Calu3 (cell line): ENCODE measurements around the gene ECSIT. TPM values are rescaled to one million over a fixed set of nuclear protein-coding genes. Genes with fewer than 3 reads are reported as not detected.
"Not testable (repeated sequence)": the region's sequence is repeated elsewhere in the genome, so short reads cannot be mapped to it uniquely, and the experiment has no call there.

ENCODE experiments used
- BruUV-seq: library from RNA; stranded (reverse); fragments of 400-500 nt; replicated peaks from 2 replicates; lab custom pipeline; 2021; lab: Mats Ljungman, UMichigan
- CTCF ChIA-PET: fragments of 300-600 bp; sonication (Branson Sonifier 250); formaldehyde crosslinking; loops from one replicate; lab custom pipeline; 2022; ENCODE audit warnings: antibody characterized with exemption; lab: Charles Lee
- DNase-seq: peaks from one replicate; pipeline ENCODE4 v3.0.0; 2022
- H3K27ac Mint-ChIP-seq: one replicate; pipeline ENCODE4 v1.8.0; 2022; ENCODE audit warnings: mixed read lengths; ENCODE audit not compliant: unreplicated experiment
- H3K27me3 Mint-ChIP-seq: one replicate; pipeline ENCODE4 v1.8.0; 2022; ENCODE audit warnings: mixed read lengths; ENCODE audit not compliant: unreplicated experiment
- H3K36me3 Mint-ChIP-seq: one replicate; pipeline ENCODE4 v1.8.0; 2022; ENCODE audit warnings: mild to moderate bottlenecking, moderate library complexity, mixed read lengths; ENCODE audit not compliant: insufficient read depth, unreplicated experiment
- H3K4me1 Mint-ChIP-seq: one replicate; pipeline ENCODE4 v1.8.0; 2022; ENCODE audit warnings: mild to moderate bottlenecking, low read depth, mixed read lengths; ENCODE audit not compliant: unreplicated experiment
- H3K4me3 Mint-ChIP-seq: one replicate; pipeline ENCODE4 v1.8.0; 2022; ENCODE audit warnings: mild to moderate bottlenecking, low read depth, moderate library complexity, mixed read lengths; ENCODE audit not compliant: unreplicated experiment
- H3K9me3 Mint-ChIP-seq: one replicate; pipeline ENCODE4 v1.8.0; 2022; ENCODE audit warnings: low read depth, mixed read lengths; ENCODE audit not compliant: unreplicated experiment
- intact Hi-C: fragments of 100-400 bp; cut with micrococcal nuclease; formaldehyde crosslinking; loops from one replicate; pipeline ENCODE4 v1.10.0; 2022; ENCODE audit not compliant: unreplicated experiment
- total RNA-seq: library from RNA; stranded (reverse); gene quantifications from 2 replicates; pipeline ENCODE4 v1.2.3, GENCODE V29; 2022
- TF ChIP-seq, protein P1 (sequence below): fragments of 200-600 bp; IDR thresholded peaks from one replicate; pipeline ENCODE4 v1.8.0; 2022; ENCODE audit warnings: antibody characterized with exemption; ENCODE audit not compliant: unreplicated experiment

ECSIT gene
- total RNA-seq, 1 experiment from 2014 or later: 22.1 TPM

- no TSS peak for BruUV-seq
- intact Hi-C loops: no loop called here
- Mint-ChIP-seq H3K4me3 (no peak overlapping the region), H3K36me3 (no peaks in the 10 kb centered on the region), H3K9me3 (no peaks in the 10 kb centered on the region), H3K27ac (no peak overlapping the region), H3K4me1 (no peaks in the 10 kb centered on the region), H3K27me3 (peaks cover 18% of the 10 kb centered on the region)
- DNase-seq: no peak
- CTCF ChIA-PET: interaction anchor here (0.6 kb wide), 1 partner anchor 28 kb away, joined by 4 read pairs; no protein-coding TSS in a partner anchor
- TF ChIP-seq, protein P1, sequence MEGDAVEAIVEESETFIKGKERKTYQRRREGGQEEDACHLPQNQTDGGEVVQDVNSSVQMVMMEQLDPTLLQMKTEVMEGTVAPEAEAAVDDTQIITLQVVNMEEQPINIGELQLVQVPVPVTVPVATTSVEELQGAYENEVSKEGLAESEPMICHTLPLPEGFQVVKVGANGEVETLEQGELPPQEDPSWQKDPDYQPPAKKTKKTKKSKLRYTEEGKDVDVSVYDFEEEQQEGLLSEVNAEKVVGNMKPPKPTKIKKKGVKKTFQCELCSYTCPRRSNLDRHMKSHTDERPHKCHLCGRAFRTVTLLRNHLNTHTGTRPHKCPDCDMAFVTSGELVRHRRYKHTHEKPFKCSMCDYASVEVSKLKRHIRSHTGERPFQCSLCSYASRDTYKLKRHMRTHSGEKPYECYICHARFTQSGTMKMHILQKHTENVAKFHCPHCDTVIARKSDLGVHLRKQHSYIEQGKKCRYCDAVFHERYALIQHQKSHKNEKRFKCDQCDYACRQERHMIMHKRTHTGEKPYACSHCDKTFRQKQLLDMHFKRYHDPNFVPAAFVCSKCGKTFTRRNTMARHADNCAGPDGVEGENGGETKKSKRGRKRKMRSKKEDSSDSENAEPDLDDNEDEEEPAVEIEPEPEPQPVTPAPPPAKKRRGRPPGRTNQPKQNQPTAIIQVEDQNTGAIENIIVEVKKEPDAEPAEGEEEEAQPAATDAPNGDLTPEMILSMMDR: no peak
These were observed 65.5 kb downstream of the ECSIT start for GRCh38 chr19:11463391-11463790.

DNA sequence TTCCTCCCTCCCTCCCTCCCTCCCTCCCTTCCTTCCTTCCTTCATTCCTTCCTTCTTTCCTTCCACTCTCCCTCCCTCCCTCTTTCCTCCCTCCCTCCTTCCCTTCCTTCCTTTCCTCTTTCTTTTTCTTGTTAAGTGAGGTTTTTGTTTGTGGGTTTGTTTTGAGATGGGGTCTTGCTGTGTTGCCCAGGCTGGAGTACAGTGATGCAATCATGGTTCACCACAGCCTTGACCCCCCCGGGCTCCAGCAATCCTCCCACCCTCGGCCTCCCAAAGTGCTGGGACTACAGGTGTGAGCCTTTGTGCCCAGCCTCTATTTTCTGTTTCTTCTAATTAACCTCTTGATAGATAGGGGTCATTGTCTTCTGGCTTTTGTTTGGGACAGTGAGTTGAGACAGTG lies 67.5 kb downstream of the ECSIT start:
- Mint-ChIP-seq H3K9me3 (no peaks in the 10 kb centered on the region), H3K36me3 (no peaks in the 10 kb centered on the region), H3K27me3 (peaks cover 18% of the 10 kb centered on the region), H3K4me3 (no peak overlapping the region), H3K4me1 (no peaks in the 10 kb centered on the region), H3K27ac (no peak overlapping the region)
- no TSS peak for BruUV-seq
- intact Hi-C loops: no loop called here
- CTCF ChIA-PET: interaction anchor here (0.6 kb wide), 1 partner anchor 194 kb away, joined by 3 read pairs; no protein-coding TSS in a partner anchor
- TF ChIP-seq, protein P1: no peak
- DNase-seq: no peak

GRCh38 chr19:11460207-11460606 lies 68.7 kb downstream of the ECSIT start:
- peaks cover 18% of the 10 kb centered on the region for H3K27me3 Mint-ChIP-seq
- H3K9me3 Mint-ChIP-seq: no peaks in the 10 kb centered on the region
- no peak overlapping the region for H3K27ac Mint-ChIP-seq
- H3K4me3 Mint-ChIP-seq: no peak overlapping the region
- TF ChIP-seq, protein P1: peak; percentile 15
- DNase-seq: no peak
- CTCF ChIA-PET: no interaction called here
- H3K4me1 Mint-ChIP-seq: no peaks in the 10 kb centered on the region
- H3K36me3 Mint-ChIP-seq: no peaks in the 10 kb centered on the region
- no TSS peak for BruUV-seq
- intact Hi-C loops: no loop called here

DNA sequence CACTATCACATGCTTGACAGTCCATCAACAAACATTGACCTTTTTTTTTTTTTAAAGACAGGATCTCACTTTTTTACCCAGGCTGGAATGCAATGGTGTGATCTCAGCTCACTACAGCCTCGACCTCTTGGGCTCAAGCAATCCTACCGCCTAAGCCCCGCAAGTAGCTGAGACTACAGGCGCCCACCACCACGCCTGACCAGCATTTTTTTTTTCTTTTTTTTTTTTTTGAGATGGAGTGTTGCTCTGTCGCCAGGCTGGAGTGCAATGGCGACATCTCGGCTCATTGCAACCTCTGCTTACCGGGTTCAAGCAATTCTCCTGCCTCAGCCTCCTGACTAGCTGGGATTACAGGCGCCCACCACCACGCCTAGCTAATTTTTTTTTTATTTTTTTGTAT lies 70.0 kb downstream of the ECSIT start:
- H3K27ac Mint-ChIP-seq, H3K4me1 Mint-ChIP-seq, H3K4me3 Mint-ChIP-seq, H3K9me3 Mint-ChIP-seq, H3K36me3 Mint-ChIP-seq, BruUV-seq, intact Hi-C loops, DNase-seq: not testable (repeated sequence)
- H3K27me3 Mint-ChIP-seq: peaks cover 18% of the 10 kb centered on the region
- CTCF ChIA-PET: interaction anchor here (0.7 kb wide), 1 partner anchor 111 kb away, joined by 3 read pairs; no protein-coding TSS in a partner anchor

DNA sequence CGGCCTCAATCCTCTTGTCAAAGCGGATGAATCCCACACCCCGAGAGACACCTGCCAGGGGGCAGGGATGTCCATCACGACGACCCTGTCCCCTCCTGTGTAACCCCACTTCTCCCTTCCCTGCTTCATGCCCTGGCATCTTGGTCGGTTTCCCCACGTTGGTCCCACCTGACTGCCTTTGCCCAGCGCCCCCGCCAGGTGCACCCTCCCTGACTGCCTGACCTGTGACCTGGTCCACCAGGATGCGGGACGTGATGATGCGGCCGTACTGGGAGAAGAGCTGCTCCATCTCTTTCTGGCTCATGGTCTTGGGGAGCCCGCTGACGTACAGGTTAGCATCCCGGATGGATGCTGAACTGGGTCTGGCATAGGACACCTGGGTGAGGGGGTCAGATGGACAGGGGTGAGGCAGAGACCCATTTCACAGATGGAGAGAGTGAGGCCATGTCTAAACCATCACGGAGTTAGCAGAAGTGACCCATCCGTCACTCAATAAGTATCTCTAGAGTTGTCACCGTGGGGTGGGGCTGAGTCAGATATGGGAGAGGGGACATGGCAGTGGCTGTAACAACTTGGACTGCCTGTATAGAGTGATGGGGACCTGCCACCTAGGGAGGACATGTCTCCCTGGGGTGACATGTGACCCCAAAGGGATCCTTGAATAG lies 70.6 kb downstream of the ECSIT start:
- no TSS peak for BruUV-seq
- no peaks in the 10 kb centered on the region for H3K9me3 Mint-ChIP-seq
- intact Hi-C loops: no loop called here
- TF ChIP-seq, protein P1: no peak
- H3K4me1 Mint-ChIP-seq: no peaks in the 10 kb centered on the region
- no peak for DNase-seq
- CTCF ChIA-PET: interaction anchor here (0.7 kb wide), 1 partner anchor 111 kb away, joined by 3 read pairs; no protein-coding TSS in a partner anchor
- H3K4me3 Mint-ChIP-seq: no peak overlapping the region
- H3K27ac Mint-ChIP-seq: no peak overlapping the region
- H3K36me3 Mint-ChIP-seq: no peaks in the 10 kb centered on the region
- peaks cover 18% of the 10 kb centered on the region for H3K27me3 Mint-ChIP-seq
